HepG2 (cell line): Measurements from ENCODE around the gene BUD23. TPM values are rescaled to one million over a fixed set of nuclear protein-coding genes. Genes with fewer than 3 reads are reported as not detected.
A peak's percentile ranks its signal among the peaks of the same experiment; 100 is the strongest.

Experiments used
- BHLHE40 ChIP-seq: IDR thresholded peaks from 2 replicates; pipeline ENCODE4 v1.6.1; 2011; ENCODE audit warnings: low read length, improper control_type of control experiment
- ERF ChIP-seq: IDR thresholded peaks from 2 replicates; pipeline ENCODE4 v1.6.1; 2018; ENCODE audit warnings: missing biosample characterization, missing genetic modification reagents
- HMG20A ChIP-seq: IDR thresholded peaks from 2 replicates; pipeline ENCODE4 v1.6.1; 2016; ENCODE audit warnings: borderline replicate concordance
- KLF9 ChIP-seq: IDR thresholded peaks from 2 replicates; pipeline ENCODE4 v1.6.1; 2016; ENCODE audit warnings: low read depth
- ZNF17 ChIP-seq: sonication (generic); formaldehyde crosslinking; IDR thresholded peaks from 2 replicates; pipeline ENCODE4 v1.5.0; 2020; ENCODE audit warnings: mild to moderate bottlenecking, missing genetic modification reagents
- ZNF232 ChIP-seq: sonication (generic); formaldehyde crosslinking; IDR thresholded peaks from 2 replicates; pipeline ENCODE4 v1.4.0; 2020; ENCODE audit warnings: missing genetic modification reagents, borderline replicate concordance
- ZNF569 ChIP-seq: sonication (generic); formaldehyde crosslinking; IDR thresholded peaks from 2 replicates; pipeline ENCODE4 v1.5.0; 2020; ENCODE audit warnings: mild to moderate bottlenecking, missing genetic modification reagents, moderate library complexity, borderline replicate concordance
- ZNF75D ChIP-seq: sonication (generic); formaldehyde crosslinking; IDR thresholded peaks from 2 replicates; pipeline ENCODE4 v1.8.1; 2023; ENCODE audit warnings: missing genetic modification reagents, mild to moderate bottlenecking, borderline replicate concordance
- ZSCAN21 ChIP-seq: sonication (generic); formaldehyde crosslinking; IDR thresholded peaks from 2 replicates; pipeline ENCODE4 v1.8.0; 2022; ENCODE audit warnings: mild to moderate bottlenecking, missing genetic modification reagents, moderate library complexity, borderline replicate concordance
- ZSCAN30 ChIP-seq: sonication (generic); formaldehyde crosslinking; IDR thresholded peaks from 2 replicates; pipeline ENCODE4 v1.5.0; 2020; ENCODE audit warnings: mild to moderate bottlenecking, missing genetic modification reagents
- polyA plus RNA-seq, 8 experiments: library from polyadenylated mRNA; depleted of rRNA in 3 of 8; stranded (reverse) in 7 of 8; unstranded in 1 of 8; fragments of >200 nt; fragmentation: Illumina TruSeq in 4 of 8; extraction: Trizol in 4 of 8; gene quantifications; 2 replicates each; pipeline versions ENCODE4 v1.2.1 to v1.2.3, GENCODE V29; 2011 to 2016; ENCODE audit warnings: low read depth in 4 of 8, missing spikeins in 1 of 8, mixed read lengths in 1 of 8; ENCODE audit not compliant: insufficient read depth in 1 of 8
- total RNA-seq, 5 experiments: library from RNA; depleted of rRNA; stranded (reverse); fragments of >200 nt; fragmentation: Illumina TruSeq; extraction: Trizol; gene quantifications; 2 replicates each; pipeline ENCODE4 v1.2.3, GENCODE V29; 2016; ENCODE audit warnings: low read depth in 1 of 5
- TF ChIP-seq, protein P1 (sequence below): sonication (generic); formaldehyde crosslinking; conservative IDR thresholded peaks from 2 replicates; pipeline ENCODE4 v1.4.0; 2020; ENCODE audit warnings: mild to moderate bottlenecking, missing genetic modification reagents, moderate library complexity
- TF ChIP-seq, protein P2 (sequence below): sonication (generic); formaldehyde crosslinking; IDR thresholded peaks from 2 replicates; pipeline ENCODE4 v1.5.1; 2020; ENCODE audit warnings: mild to moderate bottlenecking, missing genetic modification reagents, moderate library complexity
- TF ChIP-seq, protein P3 (sequence below): sonication (generic); formaldehyde crosslinking; IDR thresholded peaks from 2 replicates; pipeline ENCODE4 v1.8.1; 2022; ENCODE audit warnings: low read depth, mild to moderate bottlenecking, missing genetic modification reagents
- TF ChIP-seq, protein P4 (sequence below): IDR thresholded peaks from 2 replicates; pipeline ENCODE4 v1.6.1; 2018; ENCODE audit warnings: missing genetic modification reagents, mild to moderate bottlenecking, missing compliant biosample characterization
- TF ChIP-seq, protein P5 (sequence below): sonication (generic); formaldehyde crosslinking; IDR thresholded peaks from 2 replicates; pipeline ENCODE4 v1.8.0; 2022; ENCODE audit warnings: missing genetic modification reagents, mild to moderate bottlenecking, borderline replicate concordance

Gene BUD23
- total and polyA plus RNA-seq, 2 of the 13 experiments (the other 11 are each of a cell fraction or from before 2014, with no cell fraction given): 47.5 to 54.5 TPM

DNA sequence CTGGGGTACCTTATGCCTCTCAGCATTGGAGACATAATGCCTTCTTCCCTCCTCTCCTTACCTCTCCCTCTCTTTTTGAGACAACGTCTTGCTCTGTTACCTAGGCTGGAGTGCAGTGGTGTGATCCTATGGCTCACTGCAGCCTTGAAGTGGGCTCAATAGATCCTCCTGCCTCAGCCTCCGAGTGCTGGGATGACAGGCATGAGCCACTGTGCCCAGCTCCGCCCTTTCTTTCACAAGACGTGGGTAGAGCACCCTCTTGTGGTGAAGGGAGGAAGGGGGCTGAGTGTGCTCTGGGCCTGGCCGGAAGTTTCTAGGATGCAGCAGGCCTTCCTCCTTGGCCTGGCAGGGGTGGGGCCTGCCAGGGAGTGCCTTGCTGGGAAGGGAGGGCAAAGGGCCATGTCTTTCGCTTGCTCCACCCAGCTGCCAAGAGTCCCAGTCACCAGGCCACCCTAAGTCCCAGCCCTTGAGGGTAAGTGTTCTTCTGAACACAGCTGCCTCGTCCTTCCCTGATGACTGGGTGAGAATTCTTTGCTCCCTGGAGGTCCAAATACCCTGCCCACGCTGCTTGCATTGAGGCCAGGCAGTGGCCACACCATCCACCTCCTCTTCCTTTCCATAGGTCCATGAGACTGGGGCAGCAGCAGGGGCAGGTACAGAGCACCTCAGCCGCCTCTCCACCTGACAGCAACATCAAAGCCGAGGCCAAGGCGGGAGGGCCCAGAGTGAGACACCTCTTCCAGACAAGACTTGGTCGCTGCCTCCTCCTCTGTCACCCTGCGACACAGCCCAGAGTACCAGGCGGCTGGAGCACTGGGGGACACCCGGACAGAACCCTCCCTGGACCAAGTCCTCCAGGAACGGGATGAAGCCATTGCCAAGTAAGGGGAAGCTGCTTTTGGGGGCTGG, 51.5 kb downstream of the BUD23 start (continued):
- TF ChIP-seq, protein P1, sequence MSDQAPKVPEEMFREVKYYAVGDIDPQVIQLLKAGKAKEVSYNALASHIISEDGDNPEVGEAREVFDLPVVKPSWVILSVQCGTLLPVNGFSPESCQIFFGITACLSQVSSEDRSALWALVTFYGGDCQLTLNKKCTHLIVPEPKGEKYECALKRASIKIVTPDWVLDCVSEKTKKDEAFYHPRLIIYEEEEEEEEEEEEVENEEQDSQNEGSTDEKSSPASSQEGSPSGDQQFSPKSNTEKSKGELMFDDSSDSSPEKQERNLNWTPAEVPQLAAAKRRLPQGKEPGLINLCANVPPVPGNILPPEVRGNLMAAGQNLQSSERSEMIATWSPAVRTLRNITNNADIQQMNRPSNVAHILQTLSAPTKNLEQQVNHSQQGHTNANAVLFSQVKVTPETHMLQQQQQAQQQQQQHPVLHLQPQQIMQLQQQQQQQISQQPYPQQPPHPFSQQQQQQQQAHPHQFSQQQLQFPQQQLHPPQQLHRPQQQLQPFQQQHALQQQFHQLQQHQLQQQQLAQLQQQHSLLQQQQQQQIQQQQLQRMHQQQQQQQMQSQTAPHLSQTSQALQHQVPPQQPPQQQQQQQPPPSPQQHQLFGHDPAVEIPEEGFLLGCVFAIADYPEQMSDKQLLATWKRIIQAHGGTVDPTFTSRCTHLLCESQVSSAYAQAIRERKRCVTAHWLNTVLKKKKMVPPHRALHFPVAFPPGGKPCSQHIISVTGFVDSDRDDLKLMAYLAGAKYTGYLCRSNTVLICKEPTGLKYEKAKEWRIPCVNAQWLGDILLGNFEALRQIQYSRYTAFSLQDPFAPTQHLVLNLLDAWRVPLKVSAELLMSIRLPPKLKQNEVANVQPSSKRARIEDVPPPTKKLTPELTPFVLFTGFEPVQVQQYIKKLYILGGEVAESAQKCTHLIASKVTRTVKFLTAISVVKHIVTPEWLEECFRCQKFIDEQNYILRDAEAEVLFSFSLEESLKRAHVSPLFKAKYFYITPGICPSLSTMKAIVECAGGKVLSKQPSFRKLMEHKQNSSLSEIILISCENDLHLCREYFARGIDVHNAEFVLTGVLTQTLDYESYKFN (CRISPR knock-in tag): 0 out of 2 replicates have a peak, but pooled peaks have one; percentile 19
- TF ChIP-seq HMG20A (CRISPR knock-in tag): no peak
- no peak for TF ChIP-seq ZNF75D (CRISPR knock-in tag)
- no peak for TF ChIP-seq KLF9 (CRISPR knock-in tag)
- TF ChIP-seq ZSCAN30 (CRISPR knock-in tag): no peak
- TF ChIP-seq ZSCAN21 (CRISPR knock-in tag): peak; percentile 66; the same call in 1 of the 2 replicates
- TF ChIP-seq, protein P2, sequence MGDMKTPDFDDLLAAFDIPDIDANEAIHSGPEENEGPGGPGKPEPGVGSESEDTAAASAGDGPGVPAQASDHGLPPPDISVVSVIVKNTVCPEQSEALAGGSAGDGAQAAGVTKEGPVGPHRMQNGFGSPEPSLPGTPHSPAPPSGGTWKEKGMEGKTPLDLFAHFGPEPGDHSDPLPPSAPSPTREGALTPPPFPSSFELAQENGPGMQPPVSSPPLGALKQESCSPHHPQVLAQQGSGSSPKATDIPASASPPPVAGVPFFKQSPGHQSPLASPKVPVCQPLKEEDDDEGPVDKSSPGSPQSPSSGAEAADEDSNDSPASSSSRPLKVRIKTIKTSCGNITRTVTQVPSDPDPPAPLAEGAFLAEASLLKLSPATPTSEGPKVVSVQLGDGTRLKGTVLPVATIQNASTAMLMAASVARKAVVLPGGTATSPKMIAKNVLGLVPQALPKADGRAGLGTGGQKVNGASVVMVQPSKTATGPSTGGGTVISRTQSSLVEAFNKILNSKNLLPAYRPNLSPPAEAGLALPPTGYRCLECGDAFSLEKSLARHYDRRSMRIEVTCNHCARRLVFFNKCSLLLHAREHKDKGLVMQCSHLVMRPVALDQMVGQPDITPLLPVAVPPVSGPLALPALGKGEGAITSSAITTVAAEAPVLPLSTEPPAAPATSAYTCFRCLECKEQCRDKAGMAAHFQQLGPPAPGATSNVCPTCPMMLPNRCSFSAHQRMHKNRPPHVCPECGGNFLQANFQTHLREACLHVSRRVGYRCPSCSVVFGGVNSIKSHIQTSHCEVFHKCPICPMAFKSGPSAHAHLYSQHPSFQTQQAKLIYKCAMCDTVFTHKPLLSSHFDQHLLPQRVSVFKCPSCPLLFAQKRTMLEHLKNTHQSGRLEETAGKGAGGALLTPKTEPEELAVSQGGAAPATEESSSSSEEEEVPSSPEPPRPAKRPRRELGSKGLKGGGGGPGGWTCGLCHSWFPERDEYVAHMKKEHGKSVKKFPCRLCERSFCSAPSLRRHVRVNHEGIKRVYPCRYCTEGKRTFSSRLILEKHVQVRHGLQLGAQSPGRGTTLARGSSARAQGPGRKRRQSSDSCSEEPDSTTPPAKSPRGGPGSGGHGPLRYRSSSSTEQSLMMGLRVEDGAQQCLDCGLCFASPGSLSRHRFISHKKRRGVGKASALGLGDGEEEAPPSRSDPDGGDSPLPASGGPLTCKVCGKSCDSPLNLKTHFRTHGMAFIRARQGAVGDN (CRISPR knock-in tag): peak; percentile 73
- no peak for TF ChIP-seq ZNF232 (CRISPR knock-in tag)
- TF ChIP-seq ZNF569 (CRISPR knock-in tag): no peak
- no peak for TF ChIP-seq ZNF17
- peak; percentile 78 for TF ChIP-seq ERF (CRISPR knock-in tag)
- TF ChIP-seq, protein P3, sequence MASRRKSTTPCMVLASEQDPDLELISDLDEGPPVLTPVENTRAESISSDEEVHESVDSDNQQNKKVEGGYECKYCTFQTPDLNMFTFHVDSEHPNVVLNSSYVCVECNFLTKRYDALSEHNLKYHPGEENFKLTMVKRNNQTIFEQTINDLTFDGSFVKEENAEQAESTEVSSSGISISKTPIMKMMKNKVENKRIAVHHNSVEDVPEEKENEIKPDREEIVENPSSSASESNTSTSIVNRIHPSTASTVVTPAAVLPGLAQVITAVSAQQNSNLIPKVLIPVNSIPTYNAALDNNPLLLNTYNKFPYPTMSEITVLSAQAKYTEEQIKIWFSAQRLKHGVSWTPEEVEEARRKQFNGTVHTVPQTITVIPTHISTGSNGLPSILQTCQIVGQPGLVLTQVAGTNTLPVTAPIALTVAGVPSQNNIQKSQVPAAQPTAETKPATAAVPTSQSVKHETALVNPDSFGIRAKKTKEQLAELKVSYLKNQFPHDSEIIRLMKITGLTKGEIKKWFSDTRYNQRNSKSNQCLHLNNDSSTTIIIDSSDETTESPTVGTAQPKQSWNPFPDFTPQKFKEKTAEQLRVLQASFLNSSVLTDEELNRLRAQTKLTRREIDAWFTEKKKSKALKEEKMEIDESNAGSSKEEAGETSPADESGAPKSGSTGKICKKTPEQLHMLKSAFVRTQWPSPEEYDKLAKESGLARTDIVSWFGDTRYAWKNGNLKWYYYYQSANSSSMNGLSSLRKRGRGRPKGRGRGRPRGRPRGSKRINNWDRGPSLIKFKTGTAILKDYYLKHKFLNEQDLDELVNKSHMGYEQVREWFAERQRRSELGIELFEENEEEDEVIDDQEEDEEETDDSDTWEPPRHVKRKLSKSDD: no peak
- TF ChIP-seq BHLHE40: peak; percentile 42; the same call in 1 of the 2 replicates
- TF ChIP-seq, protein P4, sequence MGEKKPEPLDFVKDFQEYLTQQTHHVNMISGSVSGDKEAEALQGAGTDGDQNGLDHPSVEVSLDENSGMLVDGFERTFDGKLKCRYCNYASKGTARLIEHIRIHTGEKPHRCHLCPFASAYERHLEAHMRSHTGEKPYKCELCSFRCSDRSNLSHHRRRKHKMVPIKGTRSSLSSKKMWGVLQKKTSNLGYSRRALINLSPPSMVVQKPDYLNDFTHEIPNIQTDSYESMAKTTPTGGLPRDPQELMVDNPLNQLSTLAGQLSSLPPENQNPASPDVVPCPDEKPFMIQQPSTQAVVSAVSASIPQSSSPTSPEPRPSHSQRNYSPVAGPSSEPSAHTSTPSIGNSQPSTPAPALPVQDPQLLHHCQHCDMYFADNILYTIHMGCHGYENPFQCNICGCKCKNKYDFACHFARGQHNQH (CRISPR knock-in tag): peak; percentile 72; the same call in 1 of the 2 replicates
- TF ChIP-seq, protein P5, sequence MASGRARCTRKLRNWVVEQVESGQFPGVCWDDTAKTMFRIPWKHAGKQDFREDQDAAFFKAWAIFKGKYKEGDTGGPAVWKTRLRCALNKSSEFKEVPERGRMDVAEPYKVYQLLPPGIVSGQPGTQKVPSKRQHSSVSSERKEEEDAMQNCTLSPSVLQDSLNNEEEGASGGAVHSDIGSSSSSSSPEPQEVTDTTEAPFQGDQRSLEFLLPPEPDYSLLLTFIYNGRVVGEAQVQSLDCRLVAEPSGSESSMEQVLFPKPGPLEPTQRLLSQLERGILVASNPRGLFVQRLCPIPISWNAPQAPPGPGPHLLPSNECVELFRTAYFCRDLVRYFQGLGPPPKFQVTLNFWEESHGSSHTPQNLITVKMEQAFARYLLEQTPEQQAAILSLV: no peak
